GM21515 (cell line): Measurements from ENCODE around the gene PCARE.
"Not testable (repeated sequence)": the region's sequence is repeated elsewhere in the genome, so short reads cannot be mapped to it uniquely, and the experiment has no call there.

Experiments used
- ATAC-seq: cut with Tn5 transposase; IDR thresholded peaks from one replicate; pipeline ENCODE4 v1.9.1; 2021; ENCODE audit not compliant: unreplicated experiment

PCARE gene

DNA sequence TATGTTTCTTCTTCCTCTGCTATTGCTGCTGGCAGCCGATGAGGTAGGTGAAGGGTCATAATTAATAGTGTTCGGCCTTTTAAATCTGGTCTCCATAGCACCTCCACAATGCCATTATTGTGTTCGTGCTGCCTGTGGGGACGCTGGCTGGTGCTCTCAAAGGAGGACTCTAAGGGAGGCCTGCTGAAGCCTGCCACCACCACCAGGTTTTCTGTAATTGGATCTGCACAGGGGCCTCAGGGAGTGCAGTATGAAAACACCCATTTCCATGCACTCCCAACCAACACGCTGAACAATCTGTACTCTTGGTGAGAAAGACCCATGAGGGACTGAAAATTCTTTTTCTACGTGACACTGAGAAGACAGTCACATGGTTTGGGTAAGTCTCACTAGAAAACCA is 23.2 kb upstream of the PCARE start:
- no peak for ATAC-seq

DNA sequence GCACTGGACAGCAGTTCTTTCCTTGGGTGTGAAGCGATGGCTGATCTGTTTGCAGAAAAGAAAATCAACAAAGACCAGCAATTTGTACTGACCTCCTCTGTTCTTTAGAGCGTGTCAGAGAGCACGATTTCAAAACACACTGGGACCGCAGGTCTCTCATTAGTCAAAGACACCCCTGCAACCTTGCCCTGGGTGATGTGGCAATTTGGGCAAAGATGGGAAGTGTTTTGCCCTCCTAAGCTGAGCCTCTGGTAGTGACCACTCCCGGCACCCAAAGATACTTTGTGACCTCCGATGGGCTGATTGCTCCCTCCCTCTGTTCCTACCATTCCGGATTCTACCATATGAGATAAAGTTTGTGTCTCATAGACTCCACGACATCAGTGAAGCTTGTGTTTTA is 22.6 kb upstream of the PCARE start:
- ATAC-seq = no peak

DNA sequence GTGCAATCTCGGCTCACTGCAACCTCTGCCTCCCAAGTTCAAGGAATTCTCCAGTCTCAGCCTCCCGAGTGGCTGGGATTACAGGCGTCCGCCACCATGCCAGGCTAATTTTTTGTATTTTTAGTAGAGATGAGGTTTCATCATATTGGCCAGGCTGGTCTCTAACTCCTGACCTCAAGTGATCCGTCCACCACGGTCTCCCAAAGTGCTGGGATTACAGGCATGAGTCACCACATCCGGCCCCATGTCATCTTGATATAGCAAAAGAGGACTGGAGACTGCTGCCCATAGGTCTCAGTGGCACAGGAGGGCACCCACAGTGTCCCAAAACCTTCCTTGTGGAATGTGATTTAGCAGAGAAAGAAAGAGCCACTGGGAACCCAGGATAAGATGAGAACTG is 16.0 kb upstream of the PCARE start:
- ATAC-seq = not testable (repeated sequence)

DNA sequence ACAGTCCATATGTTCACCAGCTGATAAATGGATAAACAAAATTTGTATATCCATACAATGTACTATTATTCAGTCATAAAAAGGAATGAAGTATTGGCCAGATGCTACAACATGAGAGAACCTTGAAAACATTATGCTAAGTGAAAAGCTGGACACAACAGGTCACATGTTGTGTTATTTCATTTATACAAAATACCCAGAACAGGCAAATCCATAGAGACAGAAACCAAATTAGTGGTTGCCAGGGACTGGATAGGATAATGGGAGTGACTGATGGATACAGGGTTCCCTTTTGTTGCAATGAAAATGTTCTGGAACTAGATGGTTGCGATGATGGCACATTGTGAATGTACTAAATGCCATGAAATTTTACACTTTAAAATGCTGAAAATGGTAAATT is 10.2 kb upstream of the PCARE start:
- no peak for ATAC-seq

DNA sequence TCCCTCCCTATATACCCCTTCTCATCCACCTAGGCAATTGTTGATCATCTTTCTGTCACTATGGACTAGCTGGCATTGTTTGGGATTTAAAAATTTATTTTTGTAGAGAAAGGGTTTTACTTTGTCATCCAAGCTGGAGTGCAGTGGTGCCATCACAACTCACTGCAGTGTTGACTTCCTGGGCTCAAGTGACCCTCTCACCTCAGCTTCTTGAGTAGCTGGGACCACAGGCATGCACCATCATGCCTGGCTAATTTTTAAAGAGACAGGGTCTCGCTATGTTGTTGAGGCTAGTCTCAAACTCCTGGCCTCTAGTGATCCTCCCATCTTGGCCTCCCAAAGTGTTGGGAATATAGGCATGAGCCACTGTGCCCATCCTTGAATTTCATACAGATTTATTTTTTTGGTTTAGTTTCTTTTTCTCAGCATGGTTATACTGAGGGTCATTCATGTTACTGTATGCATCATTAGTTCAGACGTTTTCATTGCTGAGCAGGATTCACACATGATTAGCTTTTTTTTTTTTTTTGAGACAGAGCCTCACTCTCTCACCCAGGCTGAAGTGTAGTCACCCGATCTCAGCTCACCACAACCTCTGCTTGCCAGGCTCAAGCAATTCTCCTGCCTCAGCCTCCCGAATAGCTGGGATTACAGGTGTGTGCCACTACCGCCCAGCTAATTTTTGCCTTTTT is 8.6 kb upstream of the PCARE start:
- no peak for ATAC-seq

DNA sequence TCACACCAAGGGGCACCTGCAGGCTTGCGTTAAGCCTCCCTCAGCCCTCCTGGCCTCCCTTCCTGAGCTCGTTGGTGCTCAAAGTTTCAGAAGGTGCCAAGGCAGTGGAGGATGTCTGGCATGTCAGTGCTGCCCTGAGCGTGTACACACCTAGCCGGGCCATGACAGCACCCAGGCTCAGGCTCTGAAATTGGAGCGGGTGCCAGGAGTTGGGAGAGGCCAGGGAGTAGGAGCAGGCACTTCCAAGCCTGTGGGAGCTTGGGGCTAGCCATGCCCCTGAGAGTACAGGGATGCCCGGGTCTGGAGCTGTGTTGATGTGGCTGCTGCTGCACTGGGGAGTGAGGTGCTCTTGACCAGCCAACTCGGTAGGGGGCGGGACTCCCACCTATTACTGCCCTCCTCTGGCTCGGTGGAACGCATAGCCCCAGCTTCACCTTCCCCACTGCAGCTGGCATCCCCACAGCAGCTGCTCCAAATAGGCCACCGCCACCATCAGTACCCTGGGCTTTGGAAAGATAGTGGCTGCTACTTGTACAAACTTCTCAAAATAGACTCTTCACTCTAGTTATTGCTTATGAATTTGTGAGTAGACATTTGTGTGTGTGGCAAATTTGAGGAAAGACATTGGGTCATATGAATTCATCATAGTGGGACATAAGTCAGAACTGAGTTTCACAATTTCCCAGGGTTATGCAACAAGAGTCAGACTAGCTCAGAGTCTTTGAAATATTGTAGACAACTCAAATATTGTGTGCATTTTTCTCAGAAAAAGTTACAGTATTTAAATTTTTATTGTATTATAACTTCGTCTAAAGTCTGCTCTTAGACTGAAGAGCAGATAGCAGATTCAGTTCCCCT is 6.8 kb upstream of the PCARE start:
- no peak for ATAC-seq

DNA sequence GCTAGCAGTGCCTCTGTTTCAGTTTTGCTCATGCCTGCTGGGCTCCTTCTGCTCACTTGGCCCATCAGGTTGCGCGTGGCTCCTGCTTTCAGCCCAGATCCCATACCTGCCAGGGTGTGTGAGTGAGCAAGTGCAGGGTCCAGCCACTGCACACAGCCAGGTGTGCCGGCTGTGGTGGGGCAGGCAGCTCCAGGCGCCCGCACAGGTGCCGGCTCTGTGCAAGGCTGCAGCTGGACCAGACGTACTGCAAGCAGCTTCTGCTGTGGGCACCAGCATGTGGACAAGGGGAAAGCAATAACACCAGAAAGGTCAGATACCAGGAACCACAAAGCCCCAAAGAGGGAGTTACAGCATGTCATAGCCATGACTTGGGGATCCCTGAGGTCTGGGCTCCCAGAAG is 5.6 kb upstream of the PCARE start:
- ATAC-seq = no peak

DNA sequence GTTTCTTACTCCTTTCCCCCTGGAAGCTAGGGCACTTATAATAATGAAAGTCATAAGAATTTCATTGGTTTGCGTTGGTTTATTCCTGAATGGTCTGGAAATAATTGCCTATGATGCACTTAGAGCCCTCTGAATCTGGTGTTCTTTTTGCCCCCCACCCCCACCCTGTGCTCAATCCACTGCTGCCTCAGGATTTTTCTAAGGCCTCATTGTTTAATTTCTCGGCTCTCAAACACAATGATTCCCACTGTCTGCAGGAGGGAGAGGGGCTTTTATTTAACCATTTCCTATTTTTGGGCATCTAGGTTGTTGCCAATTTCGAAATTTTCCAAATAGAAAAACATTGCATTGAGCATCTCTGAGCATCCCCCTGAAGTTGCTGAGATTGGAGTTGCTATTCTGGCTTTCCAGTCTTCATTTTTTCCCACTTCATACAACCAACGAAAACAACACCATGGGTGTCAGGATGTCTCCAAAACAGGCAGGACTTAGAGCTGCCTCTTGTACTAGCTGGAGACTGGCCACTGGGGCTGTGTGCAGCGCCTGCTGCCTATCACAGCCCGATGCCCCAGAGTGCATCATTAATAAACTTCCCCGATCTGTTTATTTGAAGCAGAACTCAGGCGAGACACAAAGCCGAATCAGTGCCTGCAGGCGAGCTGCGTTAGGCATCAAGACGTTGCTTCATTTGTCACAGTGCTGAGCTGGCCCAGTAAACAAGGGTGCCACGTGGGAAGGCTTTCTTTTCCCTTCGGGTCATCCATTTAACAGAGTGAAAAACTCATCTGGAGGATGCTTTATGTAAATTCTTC is 1.8 kb upstream of the PCARE start:
- ATAC-seq = no peak

DNA sequence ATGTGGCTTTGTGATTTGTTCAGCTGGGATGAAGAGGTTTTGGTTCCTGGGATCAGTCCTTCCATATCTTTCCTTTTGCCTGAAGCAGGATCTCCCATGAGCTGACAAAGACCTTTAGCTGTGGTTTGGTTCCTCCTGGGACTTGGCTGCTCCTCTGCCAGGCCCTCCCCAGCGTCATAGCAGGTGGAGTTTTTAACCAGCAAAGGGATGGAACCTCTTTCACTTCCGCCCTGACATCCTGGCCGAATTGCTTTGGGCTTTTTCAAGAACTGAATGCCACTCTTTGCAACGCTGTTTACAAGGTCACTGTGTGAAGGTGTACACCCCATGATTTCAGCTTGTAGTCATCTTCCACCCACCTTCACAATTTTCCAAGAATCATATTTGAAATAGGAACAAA is 390 bp downstream of the PCARE start:
- ATAC-seq = no peak

DNA sequence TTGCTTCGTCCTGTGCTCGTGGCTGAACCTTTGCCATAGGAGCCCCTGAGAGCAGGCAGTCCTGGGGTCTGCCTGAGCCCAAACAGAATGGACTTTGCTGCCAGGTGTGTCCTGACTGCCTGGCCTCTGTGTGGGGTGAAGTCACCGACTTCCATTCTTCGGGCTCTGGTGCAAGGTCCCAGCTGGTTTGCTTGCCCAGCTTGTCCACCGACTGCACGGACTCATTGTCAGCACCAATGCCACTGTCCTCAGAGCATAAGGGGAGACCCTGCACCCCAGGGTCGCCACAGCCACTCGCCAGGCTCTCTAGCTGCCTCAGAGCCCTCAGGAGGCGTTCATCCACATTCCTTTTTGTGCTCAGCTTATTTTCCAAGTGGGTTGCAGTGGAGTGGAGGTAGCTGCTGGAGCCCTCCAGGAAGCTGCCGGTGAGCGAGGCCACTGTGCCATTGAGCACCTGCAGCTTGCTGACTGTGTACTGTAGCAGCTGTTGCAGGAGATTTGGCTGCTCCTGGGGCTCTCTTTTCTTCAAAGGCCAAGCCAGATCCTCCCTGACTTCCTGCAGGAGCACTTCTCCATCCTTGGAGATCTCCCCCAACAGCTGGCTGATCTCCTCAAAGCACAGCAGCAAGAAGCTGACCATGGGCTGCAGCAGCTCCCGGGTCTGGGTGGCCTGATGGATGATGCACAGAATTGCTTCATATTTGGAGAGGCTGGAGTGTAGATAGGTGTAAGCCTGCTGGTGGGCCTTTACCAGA is 1.2 kb downstream of the PCARE start:
- no peak for ATAC-seq

DNA sequence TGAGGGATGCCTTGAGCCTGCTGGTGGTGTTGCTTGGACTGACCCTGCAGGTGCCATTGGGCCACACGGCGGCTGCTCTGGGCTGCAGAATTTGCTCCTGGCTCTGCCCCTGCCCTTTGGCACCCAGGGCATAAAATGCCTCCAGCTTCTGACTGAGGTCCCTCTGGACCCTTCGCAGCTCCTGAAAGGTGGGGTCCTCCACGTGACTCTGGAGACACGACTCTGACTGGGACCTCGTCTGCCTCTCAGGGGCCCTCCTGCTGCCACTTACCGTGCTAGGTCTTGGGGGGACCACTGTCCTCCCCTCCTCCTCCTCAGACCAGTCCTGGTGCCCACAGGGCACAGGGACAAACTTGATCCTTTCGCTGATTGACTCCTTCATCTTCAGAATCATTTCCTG is 2.1 kb downstream of the PCARE start:
- no peak for ATAC-seq

DNA sequence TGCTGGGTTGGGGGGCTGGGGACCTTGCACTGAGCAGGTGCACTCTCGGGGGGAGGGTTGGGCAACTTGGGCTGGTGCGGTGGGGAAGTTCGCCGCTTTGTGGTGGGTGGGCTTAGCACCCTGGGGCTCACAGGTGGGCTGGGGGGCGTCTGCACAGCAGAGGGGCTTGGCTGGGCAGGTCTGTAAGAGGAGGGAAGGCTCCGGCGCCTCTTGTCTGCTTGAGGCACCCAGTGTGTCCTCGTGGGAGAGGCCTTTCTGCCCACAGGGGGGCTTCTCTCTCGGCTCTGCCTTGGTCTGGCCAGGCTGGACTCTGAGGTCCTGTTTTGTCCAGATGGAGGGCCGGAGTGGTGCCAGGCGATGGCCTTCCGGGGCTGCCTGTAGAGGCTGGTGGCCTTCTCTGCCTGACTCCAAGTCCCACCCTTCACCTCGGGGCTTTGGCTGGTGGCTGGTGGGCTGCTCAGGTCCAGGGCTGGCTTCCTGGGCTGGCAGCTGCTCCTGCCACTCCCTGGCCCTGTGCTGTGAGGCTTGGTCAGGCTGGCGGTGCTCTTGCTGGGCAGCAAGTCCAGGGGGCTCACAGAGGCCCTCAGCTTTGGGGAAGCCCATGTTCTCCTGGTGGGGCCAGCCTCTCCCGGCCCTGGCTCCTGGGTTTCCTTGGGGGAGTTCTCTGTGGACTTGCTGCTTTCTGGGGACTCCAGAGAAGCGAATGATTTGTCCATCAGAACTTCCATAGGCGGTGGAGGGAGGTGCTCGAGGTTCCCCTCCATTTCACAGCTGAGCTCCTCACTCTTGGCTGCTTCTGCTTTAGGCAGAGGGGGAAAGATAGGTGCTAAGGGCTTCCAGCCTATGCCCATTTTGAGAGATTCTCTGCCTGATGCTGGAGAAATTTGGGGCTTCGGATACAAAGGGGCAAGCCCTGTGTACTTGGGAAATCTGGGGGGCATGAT is 3.0 kb downstream of the PCARE start:
- no peak for ATAC-seq

DNA sequence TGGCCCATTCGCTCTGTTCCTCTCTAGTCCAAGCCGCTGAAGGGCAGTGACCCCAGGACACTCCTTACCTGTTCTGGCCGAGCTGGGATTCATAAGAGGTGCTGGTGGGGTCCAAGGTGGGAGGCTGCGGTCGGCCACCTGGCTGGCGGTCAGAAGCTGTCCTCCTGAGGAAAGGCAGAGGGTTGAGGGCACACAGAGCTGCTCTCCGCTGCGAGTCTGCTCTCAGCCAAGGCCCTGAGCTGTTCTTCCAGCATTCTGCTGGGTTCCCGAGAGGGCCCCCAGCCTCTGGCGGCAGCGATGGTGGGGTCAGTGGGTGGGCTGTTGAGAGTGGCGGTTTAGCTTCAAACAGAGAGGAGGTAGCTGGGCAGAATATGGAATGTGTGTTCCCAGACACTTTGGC is 3.8 kb downstream of the PCARE start:
- no peak for ATAC-seq

DNA sequence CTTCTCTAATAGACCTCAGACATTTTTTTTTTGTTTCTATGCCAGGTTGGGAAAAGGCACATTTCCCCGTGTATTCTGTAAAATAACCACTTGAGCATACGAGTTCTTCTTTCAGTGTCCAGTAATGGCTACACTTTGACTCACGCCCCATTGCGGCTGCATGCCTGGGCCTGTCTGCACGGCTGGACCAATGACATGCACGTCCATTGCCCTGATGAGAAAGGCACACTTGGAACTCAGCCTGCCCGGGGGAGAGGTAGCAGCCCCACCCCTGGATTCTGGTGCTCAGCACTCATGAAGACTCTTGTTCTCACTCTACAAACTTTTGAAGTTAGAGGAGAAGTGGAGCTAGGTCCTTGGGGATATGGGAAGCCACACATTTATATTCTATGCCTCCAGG is 5.8 kb downstream of the PCARE start:
- no peak for ATAC-seq

DNA sequence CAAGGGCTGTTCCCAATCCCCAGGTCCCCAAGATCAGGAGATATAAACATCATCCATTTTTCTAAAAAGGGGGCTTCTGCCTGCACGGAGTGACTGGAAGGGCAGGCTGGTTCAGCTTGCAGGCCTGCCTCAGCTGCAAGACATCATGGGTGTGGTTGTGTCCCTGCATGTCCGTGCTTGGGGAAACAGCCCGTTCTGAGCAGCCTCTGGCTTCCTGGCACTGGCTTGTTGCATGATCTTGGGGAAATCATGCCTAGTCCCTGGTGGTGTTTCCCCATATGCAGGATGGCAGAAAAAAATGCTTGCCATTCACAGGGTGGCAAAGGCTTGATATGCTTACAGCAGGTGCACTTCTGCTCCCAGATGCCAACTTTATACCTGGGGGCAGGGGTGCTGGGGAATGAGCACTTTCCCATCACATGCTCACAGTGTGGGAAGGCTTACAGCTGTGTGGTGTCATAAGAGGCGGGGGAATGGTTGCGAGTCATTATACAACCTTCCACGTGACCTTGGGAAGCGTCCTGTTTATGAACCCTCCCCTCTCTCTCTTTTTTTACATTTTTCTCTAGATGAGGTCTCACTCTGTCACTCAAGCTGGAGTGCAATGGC is 7.2 kb downstream of the PCARE start:
- ATAC-seq = no peak

DNA sequence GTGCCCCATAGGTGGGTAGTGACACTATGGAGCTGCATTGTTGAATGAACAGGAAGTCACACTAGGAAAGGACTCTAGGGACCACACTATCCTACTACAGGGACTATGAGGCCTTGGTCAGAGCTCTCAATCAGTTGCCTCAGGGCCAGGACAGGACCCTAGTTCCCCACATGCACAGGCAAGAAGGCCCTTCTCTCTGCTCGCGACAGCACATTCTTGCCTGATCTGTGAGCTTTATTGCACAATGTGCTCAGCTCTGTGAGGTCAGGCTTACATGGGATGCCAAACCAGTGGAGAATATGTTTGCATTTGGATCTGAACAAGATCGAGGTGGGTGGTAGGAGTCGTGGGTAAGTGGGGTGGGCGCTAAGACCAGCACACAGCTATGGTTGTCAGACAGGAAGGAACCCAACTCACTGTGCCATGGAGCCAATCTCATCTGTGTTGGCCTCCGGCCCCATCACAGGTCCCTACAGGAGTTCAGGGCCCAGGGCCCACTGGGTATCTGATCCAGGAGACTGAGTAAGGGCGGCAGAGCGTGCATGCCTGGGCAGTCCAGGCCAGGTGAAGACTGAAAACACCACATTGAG is 8.0 kb downstream of the PCARE start:
- ATAC-seq = no peak

DNA sequence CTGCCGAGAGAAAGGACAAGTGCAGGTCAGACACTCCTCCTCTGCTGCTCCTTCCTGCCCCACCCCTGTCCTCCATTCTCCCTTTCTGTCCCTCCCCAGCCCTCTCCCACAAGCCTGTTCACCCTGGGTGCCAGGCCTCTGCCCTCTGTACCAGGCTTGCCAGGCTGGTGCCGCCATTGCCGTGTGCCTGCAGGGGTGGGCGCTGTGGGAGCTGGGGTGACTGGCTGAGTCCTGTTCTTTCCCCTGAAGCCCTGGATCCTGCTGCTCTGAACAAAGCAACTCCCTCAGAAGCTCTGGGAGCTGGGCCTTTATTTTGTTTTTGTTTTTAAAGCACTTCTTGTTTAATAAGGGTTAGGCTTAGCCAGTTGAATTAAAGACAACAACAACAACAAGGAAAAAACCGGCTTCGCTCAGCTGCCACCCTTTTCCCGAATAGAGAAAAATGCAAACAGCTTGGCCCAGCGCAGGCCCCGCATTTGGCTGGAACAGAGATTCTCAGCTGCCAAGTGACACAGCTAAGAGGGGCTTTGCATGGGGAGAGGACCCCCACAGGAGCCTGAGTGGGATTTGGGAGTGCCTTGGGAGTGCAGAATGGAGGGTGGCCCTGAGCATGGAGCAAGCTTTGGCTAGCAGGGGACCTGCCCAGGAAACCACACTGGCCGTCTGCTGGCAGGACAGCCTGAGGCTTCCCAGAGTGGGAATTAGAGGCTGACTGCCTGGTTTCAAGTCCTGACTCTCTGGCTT is 9.1 kb downstream of the PCARE start:
- no peak for ATAC-seq

DNA sequence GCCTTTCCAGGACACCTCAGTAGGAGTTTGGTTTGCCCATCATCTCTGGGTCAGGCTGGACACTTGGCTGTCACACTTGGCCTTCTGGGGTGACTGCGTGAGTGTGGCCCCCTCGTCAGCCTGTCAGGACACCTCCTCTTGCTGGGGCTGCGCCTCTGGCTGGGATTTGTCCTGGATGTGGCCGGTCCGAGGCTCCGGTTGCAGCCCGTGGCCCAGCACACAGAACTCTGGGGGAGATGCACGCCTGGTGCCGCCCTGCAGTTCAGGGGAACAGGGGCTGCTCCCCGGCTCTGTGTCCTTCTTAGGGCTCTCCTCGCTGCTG is 9.6 kb downstream of the PCARE start:
- no peak for ATAC-seq

DNA sequence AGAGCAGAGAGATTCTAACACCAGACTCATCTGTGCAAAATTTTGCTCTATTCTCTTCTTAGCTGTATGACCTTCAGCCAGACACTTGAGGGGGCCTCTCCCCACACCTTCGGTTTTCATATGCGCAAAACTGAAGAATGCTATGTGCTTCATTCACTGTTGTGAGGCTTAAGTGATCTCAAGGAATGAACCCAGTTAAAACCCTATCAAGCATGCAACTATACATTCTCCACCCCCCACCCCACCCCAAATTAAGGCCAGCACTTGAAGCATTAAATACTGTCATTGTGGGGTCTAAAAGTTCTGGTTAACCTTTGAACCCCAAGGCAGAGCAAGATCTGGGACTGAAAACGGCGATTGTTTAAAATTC is 10.0 kb downstream of the PCARE start:
- no peak for ATAC-seq
